SK-N-SH (cell line): ENCODE results near the gene SLC8A1. TPM values are rescaled to one million over a fixed set of nuclear protein-coding genes. Genes with fewer than 3 reads are reported as not detected.

Experiments used
- CTCF ChIA-PET: fragments of 300-600, 350-600 bp; formaldehyde crosslinking; extraction: SDS; loops from one replicate; lab custom pipeline; 2021; lab: Yijun Ruan, JAX
- POLR2A ChIA-PET: fragments of 350-600 bp; sonication (Branson Sonifier 250); formaldehyde crosslinking; extraction: SDS; loops from one replicate; lab custom pipeline; 2020; ENCODE audit warnings: antibody characterized with exemption, inconsistent platforms; lab: Yijun Ruan, JAX
- DNase-seq: peaks from one replicate; pipeline ENCODE4 v3.0.0; 2012
- H2AFZ ChIP-seq: fragments of 200-600 bp; sonication (generic); 2 replicates; pipeline ENCODE4 v1.8.1; 2016; ENCODE audit warnings: antibody characterized with exemption, mild to moderate bottlenecking, low read depth
- H3F3A ChIP-seq: fragments of 200-600 bp; sonication (generic); replicated peaks from 2 replicates; pipeline ENCODE3; 2016; ENCODE audit warnings: antibody characterized with exemption, mild to moderate bottlenecking; ENCODE audit not compliant: insufficient read depth
- H3K27ac ChIP-seq, 2 experiments: fragments of 200-500 bp in 1 of 2; fragments of 200-600 bp in 1 of 2; sonication (Bioruptor generic) in 1 of 2; sonication (generic), shearing (Covaris generic) in 1 of 2; 2 replicates each; pipeline versions ENCODE4 v1.5.1 to v1.6.1; 2014 to 2016; ENCODE audit warnings: low read depth in 2 of 2, inconsistent platforms in 1 of 2, low read length in 1 of 2, mild to moderate bottlenecking in 1 of 2, mixed read lengths in 1 of 2
- H3K27me3 ChIP-seq: fragments of 200-600 bp; sonication (generic), shearing (Covaris generic); 2 replicates; pipeline ENCODE4 v1.6.1; 2016; ENCODE audit warnings: mixed run types; ENCODE audit not compliant: insufficient read depth
- H3K36me3 ChIP-seq, 2 experiments: fragments of 200-500 bp in 1 of 2; fragments of 200-600 bp in 1 of 2; sonication (Bioruptor generic) in 1 of 2; sonication (generic) in 1 of 2; replicated peaks in 1 of 2; 2 replicates each; pipeline versions ENCODE3 to v1.5.1; 2014 to 2016; ENCODE audit warnings: low read length in 1 of 2, mild to moderate bottlenecking in 1 of 2; ENCODE audit not compliant: insufficient read depth in 2 of 2, control insufficient read depth in 1 of 2
- H3K4me1 ChIP-seq, 2 experiments: fragments of 200-500 bp in 1 of 2; fragments of 200-600 bp in 1 of 2; sonication (Bioruptor generic) in 1 of 2; sonication (generic), shearing (Covaris generic) in 1 of 2; 2 replicates each; pipeline versions ENCODE4 v1.5.1 to v1.6.1; 2014 to 2016; ENCODE audit warnings: low read depth in 1 of 2, low read length in 1 of 2, mixed run types in 1 of 2; ENCODE audit not compliant: insufficient read depth in 2 of 2, control insufficient read depth in 1 of 2
- H3K4me2 ChIP-seq: fragments of 200-600 bp; sonication (generic), shearing (Covaris generic); 2 replicates; pipeline ENCODE4 v1.6.1; 2017; ENCODE audit warnings: mixed run types
- H3K4me3 ChIP-seq, 2 experiments: fragments of 200-500 bp in 1 of 2; fragments of 200-600 bp in 1 of 2; sonication (Bioruptor generic) in 1 of 2; sonication (generic), shearing (Covaris generic) in 1 of 2; 2 replicates each; pipeline versions ENCODE4 v1.5.1 to v1.8.1; 2014 to 2016; ENCODE audit warnings: low read depth in 2 of 2, inconsistent platforms in 1 of 2, low read length in 1 of 2, mild to moderate bottlenecking in 1 of 2, mixed read lengths in 1 of 2, moderate library complexity in 1 of 2
- H3K79me2 ChIP-seq: fragments of 200-600 bp; sonication (generic); 2 replicates; pipeline ENCODE4 v1.8.1; 2017; ENCODE audit warnings: mild to moderate bottlenecking; ENCODE audit not compliant: insufficient read depth
- H3K9ac ChIP-seq: fragments of 200-600 bp; sonication (generic); 2 replicates; pipeline ENCODE4 v1.6.1; 2017; ENCODE audit warnings: mixed run types
- H3K9me2 ChIP-seq: fragments of 200-600 bp; sonication (generic); 2 replicates; pipeline ENCODE4 v1.6.1; 2017; ENCODE audit warnings: mixed run types
- H3K9me3 ChIP-seq: fragments of 200-600 bp; sonication (generic); 2 replicates; pipeline ENCODE4 v1.6.1; 2017; ENCODE audit warnings: mixed run types, mild to moderate bottlenecking, moderate library complexity
- H4K20me1 ChIP-seq: fragments of 200-600 bp; sonication (generic); 2 replicates; pipeline ENCODE4 v1.6.1; 2017; ENCODE audit warnings: mild to moderate bottlenecking, mixed run types; ENCODE audit not compliant: insufficient read depth
- CHD2 ChIP-seq: fragments of 150-350 bp; IDR thresholded peaks from 2 replicates; pipeline ENCODE4 v1.6.1; 2018; ENCODE audit warnings: low read length; ENCODE audit not compliant: partially characterized antibody
- CTCF ChIP-seq: fragments of 200-600 bp; sonication (generic); IDR thresholded peaks from 2 replicates; pipeline ENCODE4 v1.6.1; 2017; ENCODE audit warnings: antibody characterized with exemption, mild to moderate bottlenecking, moderate library complexity
- ELF1 ChIP-seq: IDR thresholded peaks from 2 replicates; pipeline ENCODE4 v1.4.0; 2012
- EP300 ChIP-seq, 2 experiments: IDR thresholded peaks; 2 replicates each; pipeline versions ENCODE4 v1.4.0 to v1.6.1; 2012; ENCODE audit warnings: borderline replicate concordance in 1 of 2, low read depth in 1 of 2, low read length in 1 of 2
- EZH2phosphoT487 ChIP-seq: fragments of 200-600 bp; sonication (generic); IDR thresholded peaks from 2 replicates; pipeline ENCODE4 v1.6.1; 2017; ENCODE audit warnings: low read depth, mixed run types, mild to moderate bottlenecking, antibody characterized with exemption, moderate library complexity, borderline replicate concordance
- FOSL2 ChIP-seq: IDR thresholded peaks from 2 replicates; pipeline ENCODE4 v1.4.0; 2012; ENCODE audit warnings: low read depth, mild to moderate bottlenecking, moderate library complexity, borderline replicate concordance
- FOXJ3 ChIP-seq: sonication (generic); formaldehyde crosslinking; IDR thresholded peaks from 2 replicates; pipeline ENCODE4 v1.5.1; 2020; ENCODE audit warnings: mild to moderate bottlenecking, missing genetic modification reagents
- JUND ChIP-seq: IDR thresholded peaks from 2 replicates; pipeline ENCODE4 v1.4.0; 2012
- MEF2A ChIP-seq: IDR thresholded peaks from 2 replicates; pipeline ENCODE4 v1.4.0; 2012; ENCODE audit warnings: low read depth, borderline replicate concordance
- MXI1 ChIP-seq: IDR thresholded peaks from 2 replicates; pipeline ENCODE4 v1.6.1; 2012; ENCODE audit warnings: mild to moderate bottlenecking, low read depth, low read length, improper control_type of control experiment
- NRF1 ChIP-seq: IDR thresholded peaks from 2 replicates; pipeline ENCODE4 v1.6.1; 2012; ENCODE audit warnings: low read depth, mild to moderate bottlenecking, low read length
- POLR2AphosphoS5 ChIP-seq: IDR thresholded peaks from 2 replicates; pipeline ENCODE4 v1.6.1; 2012; ENCODE audit warnings: low read depth, low read length
- REST ChIP-seq: IDR thresholded peaks from 2 replicates; pipeline ENCODE4 v1.6.1; 2012; ENCODE audit warnings: mild to moderate bottlenecking, low read depth, low read length, moderate library complexity
- RFX5 ChIP-seq: IDR thresholded peaks from 2 replicates; pipeline ENCODE4 v1.6.1; 2012; ENCODE audit warnings: mild to moderate bottlenecking, improper control_type of control experiment, low read length
- SIN3A ChIP-seq: IDR thresholded peaks from 2 replicates; pipeline ENCODE4 v1.6.1; 2012; ENCODE audit warnings: low read depth, mild to moderate bottlenecking, low read length, moderate library complexity, borderline replicate concordance
- TAF1 ChIP-seq: IDR thresholded peaks from 2 replicates; pipeline ENCODE4 v1.6.1; 2012; ENCODE audit warnings: low read depth, mild to moderate bottlenecking, low read length, moderate library complexity, borderline replicate concordance
- TCF12 ChIP-seq: IDR thresholded peaks from 2 replicates; pipeline ENCODE4 v1.4.0; 2012
- TEAD4 ChIP-seq: IDR thresholded peaks from 2 replicates; pipeline ENCODE4 v1.4.0; 2012; ENCODE audit warnings: mild to moderate bottlenecking, borderline replicate concordance; ENCODE audit not compliant: insufficient read depth
- USF2 ChIP-seq: fragments of 150-350 bp; IDR thresholded peaks from 2 replicates; pipeline ENCODE4 v1.6.1; 2017; ENCODE audit warnings: antibody characterized with exemption, low read length, low read depth, borderline replicate concordance
- YY1 ChIP-seq: IDR thresholded peaks from 2 replicates; pipeline ENCODE4 v1.4.0; 2012; ENCODE audit warnings: low read depth, mild to moderate bottlenecking
- WGBS: methylation state at CpG from one replicate; pipeline ENCODE4 v1.1.6; 2017; ENCODE audit warnings: low lambda C conversion rate; 5-methylcytosine and 5-hydroxymethylcytosine counted together
- polyA plus RNA-seq, 3 experiments: library from polyadenylated mRNA; depleted of rRNA; stranded (reverse); fragments of >200 nt; gene quantifications; 2 replicates each; pipeline ENCODE4 v1.2.3, GENCODE V29; 2012

The SLC8A1 gene
- polyA plus RNA-seq, 1 of the 3 experiments (the other 2 are of a cell fraction): 3.2 TPM

- Histone ChIP-seq H3K9ac (peak overlapping the region; percentile 58), H3K4me2 (peak overlapping the region; percentile 42), H3K9me2 (no peaks in the 10 kb centered on the region), H2AFZ (peak overlapping the region; percentile 39; the same call in 1 of the 2 replicates), H3K27ac (peak overlapping the region; percentile 60 to 85), H3F3A (peaks cover 35% of the 10 kb centered on the region), H3K4me1 (peaks cover 5 to 40% of the 10 kb centered on the region in 2 experiments), H4K20me1 (no peaks in the 10 kb centered on the region), H3K27me3 (no peaks in the 10 kb centered on the region), H3K36me3 (no peaks in the 10 kb centered on the region), H3K9me3 (no peaks in the 10 kb centered on the region), H3K79me2 (no peaks in the 10 kb centered on the region), H3K4me3 (peak overlapping the region in 1 of 2 experiments; percentile 14; a peak in 1 of 4 replicates)
- ChIA-PET CTCF (no interaction called here), POLR2A (no interaction called here)
- no peak for TF ChIP-seq CTCF
- no peak; the same call in 1 of the 2 replicates for TF ChIP-seq ELF1
- TF ChIP-seq FOXJ3 (CRISPR knock-in tag): no peak
- TF ChIP-seq CHD2: no peak
- TF ChIP-seq YY1: no peak
- TF ChIP-seq SIN3A: no peak
- TF ChIP-seq TAF1: no peak
- TF ChIP-seq MXI1: no peak
- no peak for TF ChIP-seq EP300 (IDR thresholded peaks at IDR 0.05; ENCODE audit: borderline replicate concordance in 1 of 2, low read depth in 1 of 2, low read length in 1 of 2)
- TF ChIP-seq REST: no peak
- DNase-seq: no peak
- WGBS: 75% methylated on average over 3 of the region's 3 CpGs
Observed at GRCh38 chr2:40103163-40103562, 348.7 kb downstream of the SLC8A1 start.

GRCh38 chr2:40102447-40102846 is 349.4 kb downstream of the SLC8A1 start:
- H4K20me1 ChIP-seq: no peaks in the 10 kb centered on the region
- H3K27ac ChIP-seq: peak overlapping the region in 1 of 2 experiments; percentile 85; a peak in 3 of 4 replicates
- no peaks in the 10 kb centered on the region for H3K36me3 ChIP-seq
- H2AFZ ChIP-seq: no peak overlapping the region
- POLR2A ChIA-PET: no interaction called here
- H3F3A ChIP-seq: peaks cover 42% of the 10 kb centered on the region
- WGBS: 89% methylated on average over 6 of the region's 6 CpGs
- no peaks in the 10 kb centered on the region for H3K27me3 ChIP-seq
- no peaks in the 10 kb centered on the region for H3K9me2 ChIP-seq
- CTCF ChIA-PET: interaction anchor here (0.6 kb wide), 1 partner anchor 12 kb away, joined by 3 read pairs; no protein-coding TSS in a partner anchor
- no peak overlapping the region for H3K4me3 ChIP-seq
- H3K4me2 ChIP-seq: peak overlapping the region; percentile 42
- H3K4me1 ChIP-seq: peaks cover 5 to 43% of the 10 kb centered on the region in 2 experiments
- DNase-seq: no peak
- TF ChIP-seq EP300 (IDR thresholded peaks at IDR 0.05; ENCODE audit: borderline replicate concordance in 1 of 2, low read depth in 1 of 2, low read length in 1 of 2): no peak
- TF ChIP-seq RFX5: no peak
- TF ChIP-seq TEAD4: no peak
- TF ChIP-seq POLR2AphosphoS5: no peak
- no peak for TF ChIP-seq MEF2A
- TF ChIP-seq TCF12: no peak
- TF ChIP-seq ELF1: no peak
- TF ChIP-seq MXI1: no peak
- TF ChIP-seq FOXJ3 (CRISPR knock-in tag): no peak
- TF ChIP-seq EZH2phosphoT487: no peak
- no peak for TF ChIP-seq FOSL2
- no peak for TF ChIP-seq JUND
- TF ChIP-seq NRF1: no peak
- TF ChIP-seq CHD2: no peak
- TF ChIP-seq USF2: no peak
- no peaks in the 10 kb centered on the region for H3K79me2 ChIP-seq
- no peaks in the 10 kb centered on the region for H3K9me3 ChIP-seq
- peak overlapping the region; percentile 58; the same call in 1 of the 2 replicates for H3K9ac ChIP-seq
